Type B pancreatic cell (in vitro differentiated cells): Measurements from ENCODE around the gene ACTR2. TPM values are rescaled to one million over a fixed set of nuclear protein-coding genes. Genes with fewer than 3 reads are reported as not detected.

Source experiments
- DNase-seq: peaks from one replicate; pipeline ENCODE4 v3.0.0; 2021; ENCODE audit warnings: mixed read lengths; ENCODE audit not compliant: unreplicated experiment; ENCODE audit errors: extremely low spot score
- H3K27ac Mint-ChIP-seq: 2 replicates; pipeline ENCODE4 v1.8.0; 2021; ENCODE audit warnings: mild to moderate bottlenecking, mixed read lengths
- H3K27me3 Mint-ChIP-seq: 2 replicates; pipeline ENCODE4 v1.8.0; 2021; ENCODE audit warnings: mixed read lengths
- H3K36me3 Mint-ChIP-seq: 2 replicates; pipeline ENCODE4 v1.8.0; 2021; ENCODE audit warnings: mixed read lengths
- H3K4me1 Mint-ChIP-seq: one replicate; pipeline ENCODE4 v1.8.0; 2021; ENCODE audit warnings: mixed read lengths; ENCODE audit not compliant: unreplicated experiment
- H3K4me3 Mint-ChIP-seq: 2 replicates; pipeline ENCODE4 v1.8.0; 2021; ENCODE audit warnings: mild to moderate bottlenecking, mixed read lengths
- H3K9me3 Mint-ChIP-seq: 2 replicates; pipeline ENCODE4 v1.8.0; 2021; ENCODE audit warnings: mixed read lengths
- total RNA-seq: library from RNA; stranded (reverse); gene quantifications from 2 replicates; pipeline ENCODE4 v1.2.1, GENCODE V29; 2021; ENCODE audit warnings: low replicate concordance
- TF ChIP-seq, protein P1 (sequence below): fragments of 200-600 bp; sonication (generic); conservative IDR thresholded peaks from 2 replicates; pipeline ENCODE4 v1.5.0; 2021; ENCODE audit warnings: antibody characterized with exemption, mild to moderate bottlenecking

The ACTR2 gene
- total RNA-seq, 1 donor from 2014 or later: 188 TPM

DNA sequence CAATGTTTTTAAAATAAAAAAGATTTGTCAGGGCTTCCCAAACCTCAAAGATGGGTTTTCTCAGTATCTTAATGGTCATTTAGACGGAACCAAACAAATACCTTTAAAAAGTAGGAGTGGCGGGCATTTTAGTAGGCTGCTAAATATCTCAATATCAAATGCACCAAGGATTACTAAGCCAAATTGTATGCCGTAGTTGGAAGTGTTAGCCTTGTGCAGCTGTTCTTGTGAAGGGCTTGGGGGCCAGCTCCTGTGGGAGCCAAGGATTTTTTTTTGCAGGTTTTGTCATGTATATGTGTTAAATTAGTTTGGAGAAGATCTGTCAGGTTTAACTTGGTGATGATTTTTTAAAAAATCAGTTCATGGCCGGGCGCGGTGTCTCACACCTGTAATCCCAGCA is 52.1 kb downstream of the ACTR2 start:
- no peak for DNase-seq
- H3K4me1 Mint-ChIP-seq: peaks cover 29% of the 10 kb centered on the region
- peaks cover 4% of the 10 kb centered on the region for H3K9me3 Mint-ChIP-seq
- H3K27ac Mint-ChIP-seq: no peak overlapping the region
- H3K27me3 Mint-ChIP-seq: no peaks in the 10 kb centered on the region
- TF ChIP-seq, protein P1, sequence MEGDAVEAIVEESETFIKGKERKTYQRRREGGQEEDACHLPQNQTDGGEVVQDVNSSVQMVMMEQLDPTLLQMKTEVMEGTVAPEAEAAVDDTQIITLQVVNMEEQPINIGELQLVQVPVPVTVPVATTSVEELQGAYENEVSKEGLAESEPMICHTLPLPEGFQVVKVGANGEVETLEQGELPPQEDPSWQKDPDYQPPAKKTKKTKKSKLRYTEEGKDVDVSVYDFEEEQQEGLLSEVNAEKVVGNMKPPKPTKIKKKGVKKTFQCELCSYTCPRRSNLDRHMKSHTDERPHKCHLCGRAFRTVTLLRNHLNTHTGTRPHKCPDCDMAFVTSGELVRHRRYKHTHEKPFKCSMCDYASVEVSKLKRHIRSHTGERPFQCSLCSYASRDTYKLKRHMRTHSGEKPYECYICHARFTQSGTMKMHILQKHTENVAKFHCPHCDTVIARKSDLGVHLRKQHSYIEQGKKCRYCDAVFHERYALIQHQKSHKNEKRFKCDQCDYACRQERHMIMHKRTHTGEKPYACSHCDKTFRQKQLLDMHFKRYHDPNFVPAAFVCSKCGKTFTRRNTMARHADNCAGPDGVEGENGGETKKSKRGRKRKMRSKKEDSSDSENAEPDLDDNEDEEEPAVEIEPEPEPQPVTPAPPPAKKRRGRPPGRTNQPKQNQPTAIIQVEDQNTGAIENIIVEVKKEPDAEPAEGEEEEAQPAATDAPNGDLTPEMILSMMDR: no peak
- H3K4me3 Mint-ChIP-seq: no peak overlapping the region
- no peaks in the 10 kb centered on the region for H3K36me3 Mint-ChIP-seq

- TF ChIP-seq, protein P1: no peak
- no peaks in the 10 kb centered on the region for H3K36me3 Mint-ChIP-seq
- peaks cover 14% of the 10 kb centered on the region for H3K4me1 Mint-ChIP-seq
- no peak overlapping the region for H3K4me3 Mint-ChIP-seq
- H3K27ac Mint-ChIP-seq: no peak overlapping the region
- no peaks in the 10 kb centered on the region for H3K27me3 Mint-ChIP-seq
- H3K9me3 Mint-ChIP-seq: peaks cover 4% of the 10 kb centered on the region
- DNase-seq: no peak
These were observed 54.2 kb downstream of the ACTR2 start for GRCh38 chr2:65281627-65282351.

- Mint-ChIP-seq H3K9me3 (peaks cover 4% of the 10 kb centered on the region), H3K4me1 (peaks cover 13% of the 10 kb centered on the region), H3K36me3 (no peaks in the 10 kb centered on the region), H3K27ac (no peak overlapping the region), H3K27me3 (no peaks in the 10 kb centered on the region), H3K4me3 (no peak overlapping the region)
- DNase-seq: no peak
- TF ChIP-seq, protein P1: no peak
These were observed 54.9 kb downstream of the ACTR2 start for GRCh38 chr2:65282477-65283053.

DNA sequence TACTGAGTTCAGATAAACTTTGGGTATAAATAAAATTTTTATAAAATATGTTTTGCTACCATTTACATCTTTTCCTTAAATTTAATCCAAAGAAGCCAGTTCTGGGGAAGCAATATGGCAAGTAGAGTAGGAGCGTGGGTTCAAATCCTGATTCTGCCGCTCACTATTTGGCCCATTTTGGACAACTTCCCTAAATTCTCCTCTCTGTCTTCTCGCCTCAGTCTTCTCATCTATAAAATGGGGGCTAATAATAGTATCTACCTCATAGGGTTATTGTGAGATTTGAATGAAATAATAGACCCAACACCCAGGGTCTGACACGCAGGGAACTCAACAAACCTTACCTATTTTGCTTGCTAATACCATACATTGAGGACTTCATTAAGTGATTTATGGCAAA is 59.7 kb downstream of the ACTR2 start:
- Mint-ChIP-seq H3K4me3 (no peak overlapping the region), H3K4me1 (peaks cover 18% of the 10 kb centered on the region), H3K36me3 (no peaks in the 10 kb centered on the region), H3K27me3 (no peaks in the 10 kb centered on the region), H3K27ac (no peak overlapping the region), H3K9me3 (no peaks in the 10 kb centered on the region)
- TF ChIP-seq, protein P1: no peak
- no peak for DNase-seq

DNA sequence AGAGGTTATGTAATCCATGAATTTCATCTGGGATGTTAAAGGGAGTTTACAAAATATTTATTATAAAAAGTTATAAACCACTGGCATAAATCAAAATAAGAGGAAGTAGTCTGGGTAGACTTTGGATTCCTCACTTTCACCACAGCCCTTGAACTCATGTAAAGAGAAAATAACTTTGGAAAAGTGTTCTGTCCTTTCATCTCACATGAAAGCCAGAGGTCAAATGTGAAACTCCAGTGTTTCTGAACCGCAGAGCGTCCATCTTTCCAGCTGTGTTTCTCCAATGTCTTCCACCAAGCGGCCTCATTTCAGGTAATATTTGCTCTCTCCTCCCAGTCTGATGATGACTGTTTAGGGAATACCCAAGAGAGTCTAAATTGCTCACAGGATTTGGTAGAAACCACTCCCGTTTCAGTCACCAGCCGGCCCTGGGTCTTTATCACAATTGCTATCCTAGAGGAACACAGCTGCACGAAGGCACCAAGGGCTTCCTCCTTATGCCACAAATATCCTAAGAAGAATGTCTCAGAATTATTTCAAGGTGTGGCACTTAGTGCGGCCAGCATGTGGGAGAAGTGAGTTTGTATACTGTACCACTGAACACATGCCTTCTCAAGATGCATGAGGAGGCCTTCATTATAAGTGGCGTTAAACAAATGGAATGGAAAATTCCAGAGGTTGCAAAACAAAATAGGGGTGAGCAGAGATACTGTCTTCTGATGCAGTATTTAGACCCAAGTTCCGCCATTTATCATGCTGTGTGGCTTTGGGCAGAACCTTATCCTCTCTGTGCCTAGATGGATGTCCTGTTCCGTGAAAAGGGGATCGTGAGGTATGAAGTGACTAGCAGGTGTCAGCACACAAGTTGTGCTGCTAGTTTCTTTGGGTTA is 63.8 kb downstream of the ACTR2 start:
- no peaks in the 10 kb centered on the region for H3K36me3 Mint-ChIP-seq
- H3K27me3 Mint-ChIP-seq: peaks cover 5% of the 10 kb centered on the region
- peak overlapping the region; percentile 7 for H3K27ac Mint-ChIP-seq
- TF ChIP-seq, protein P1: no peak
- no peak for DNase-seq
- no peaks in the 10 kb centered on the region for H3K9me3 Mint-ChIP-seq
- peaks cover 32% of the 10 kb centered on the region for H3K4me1 Mint-ChIP-seq
- no peak overlapping the region for H3K4me3 Mint-ChIP-seq
